ENCODE results near the gene SIL1.
"Not testable (repeated sequence)": the region's sequence is repeated elsewhere in the genome, so short reads cannot be mapped to it uniquely, and the experiment has no call there.

Gene SIL1

DNA sequence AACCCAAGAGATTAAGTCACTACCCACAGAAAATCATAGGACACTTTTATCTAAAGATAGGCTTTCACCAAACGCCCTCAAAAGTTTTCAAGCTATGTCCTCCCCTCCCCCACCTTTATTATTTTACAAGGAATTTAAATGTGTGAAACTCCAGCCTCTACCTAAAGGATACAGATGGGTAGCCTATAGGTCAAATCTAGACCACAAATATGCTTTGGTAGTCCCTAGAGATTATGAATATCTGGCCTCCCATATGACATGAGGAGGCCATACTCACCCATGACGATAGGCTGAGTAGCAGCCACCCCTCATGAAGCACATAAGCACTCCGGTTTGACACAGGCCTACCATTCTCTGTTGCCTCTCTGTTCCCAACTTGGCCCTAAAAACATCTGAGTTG, 11.9 kb downstream of the SIL1 start:
- H3K4me3 ChIP-seq (ENCODE audit: low read length) = no peak overlapping the region
- DNase-seq (ENCODE audit: low read depth, low spot score) = no peak
- WGBS (ENCODE audit: insufficient coverage, insufficient read length) = no CpG with 5 or more reads among the region's 3 CpGs
- no peaks in the 10 kb centered on the region for H3K9me3 ChIP-seq (ENCODE audit: control insufficient read depth, insufficient read depth, low read length)
- H3K27ac ChIP-seq (ENCODE audit: low read length) = no peak overlapping the region
- no peaks in the 10 kb centered on the region for H3K27me3 ChIP-seq (ENCODE audit: control insufficient read depth, insufficient read depth, low read length)
- H3K4me1 ChIP-seq (ENCODE audit: control insufficient read depth, insufficient read depth, low read length) = no peaks in the 10 kb centered on the region
- no peaks in the 10 kb centered on the region for H3K36me3 ChIP-seq (ENCODE audit: control insufficient read depth, insufficient read depth, low read length)

DNA sequence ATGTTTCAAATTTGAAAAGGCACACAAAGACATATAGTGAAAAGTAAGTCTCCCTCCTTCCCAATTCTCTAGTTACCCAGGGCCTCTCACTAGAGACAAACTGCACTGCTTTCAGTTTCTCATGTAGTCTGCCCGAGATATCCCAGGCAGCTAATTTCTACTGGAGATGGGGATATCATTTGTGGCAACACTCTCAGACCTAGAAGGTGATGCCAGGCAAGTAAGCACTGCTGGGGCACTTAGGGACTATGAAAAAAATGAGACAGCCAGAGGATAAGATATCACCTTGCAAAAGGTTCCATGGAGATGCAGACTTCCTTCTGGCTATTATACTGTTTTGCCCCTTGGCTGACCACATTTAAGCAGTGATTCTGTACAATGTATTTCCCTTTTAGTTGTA, 12.6 kb downstream of the SIL1 start:
- Histone ChIP-seq H3K4me3 (ENCODE audit: low read length) (no peak overlapping the region), H3K27me3 (ENCODE audit: control insufficient read depth, insufficient read depth, low read length) (no peaks in the 10 kb centered on the region), H3K4me1 (ENCODE audit: control insufficient read depth, insufficient read depth, low read length) (no peaks in the 10 kb centered on the region), H3K27ac (ENCODE audit: low read length) (no peak overlapping the region), H3K36me3 (ENCODE audit: control insufficient read depth, insufficient read depth, low read length) (no peaks in the 10 kb centered on the region), H3K9me3 (ENCODE audit: control insufficient read depth, insufficient read depth, low read length) (no peaks in the 10 kb centered on the region)
- DNase-seq (ENCODE audit: low read depth, low spot score) = no peak
- no CpG with 5 or more reads among the region's 1 CpG for WGBS (ENCODE audit: insufficient coverage, insufficient read length)

DNA sequence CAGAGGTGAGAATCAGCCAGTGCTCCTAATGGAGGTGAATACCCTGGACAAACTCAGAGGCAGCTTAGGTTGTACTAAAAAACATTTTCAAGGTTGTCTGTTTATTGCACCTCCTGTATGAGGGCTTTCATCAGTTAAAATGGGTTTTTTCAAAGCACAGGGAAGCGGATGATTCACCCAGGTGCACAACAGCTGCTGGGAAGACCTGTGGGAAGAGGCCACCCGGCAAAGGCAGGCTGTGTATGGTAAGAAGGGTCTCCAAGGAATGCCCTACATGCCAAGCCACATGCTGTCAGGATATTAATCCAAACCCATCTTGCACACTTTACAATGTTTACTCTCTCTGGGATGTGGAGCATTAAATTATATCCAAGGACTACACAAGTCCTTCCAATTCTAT, 14.7 kb downstream of the SIL1 start:
- WGBS (ENCODE audit: insufficient coverage, insufficient read length) = no CpG with 5 or more reads among the region's 2 CpGs
- 0 out of 2 replicates have a peak, but pooled peaks cover 1% of the 10 kb centered on the region for H3K4me1 ChIP-seq (ENCODE audit: control insufficient read depth, insufficient read depth, low read length)
- H3K27ac ChIP-seq (ENCODE audit: low read length) = no peak overlapping the region
- H3K9me3 ChIP-seq (ENCODE audit: control insufficient read depth, insufficient read depth, low read length) = no peaks in the 10 kb centered on the region
- H3K36me3 ChIP-seq (ENCODE audit: control insufficient read depth, insufficient read depth, low read length) = no peaks in the 10 kb centered on the region
- DNase-seq (ENCODE audit: low read depth, low spot score) = no peak
- no peaks in the 10 kb centered on the region for H3K27me3 ChIP-seq (ENCODE audit: control insufficient read depth, insufficient read depth, low read length)
- H3K4me3 ChIP-seq (ENCODE audit: low read length) = no peak overlapping the region

DNA sequence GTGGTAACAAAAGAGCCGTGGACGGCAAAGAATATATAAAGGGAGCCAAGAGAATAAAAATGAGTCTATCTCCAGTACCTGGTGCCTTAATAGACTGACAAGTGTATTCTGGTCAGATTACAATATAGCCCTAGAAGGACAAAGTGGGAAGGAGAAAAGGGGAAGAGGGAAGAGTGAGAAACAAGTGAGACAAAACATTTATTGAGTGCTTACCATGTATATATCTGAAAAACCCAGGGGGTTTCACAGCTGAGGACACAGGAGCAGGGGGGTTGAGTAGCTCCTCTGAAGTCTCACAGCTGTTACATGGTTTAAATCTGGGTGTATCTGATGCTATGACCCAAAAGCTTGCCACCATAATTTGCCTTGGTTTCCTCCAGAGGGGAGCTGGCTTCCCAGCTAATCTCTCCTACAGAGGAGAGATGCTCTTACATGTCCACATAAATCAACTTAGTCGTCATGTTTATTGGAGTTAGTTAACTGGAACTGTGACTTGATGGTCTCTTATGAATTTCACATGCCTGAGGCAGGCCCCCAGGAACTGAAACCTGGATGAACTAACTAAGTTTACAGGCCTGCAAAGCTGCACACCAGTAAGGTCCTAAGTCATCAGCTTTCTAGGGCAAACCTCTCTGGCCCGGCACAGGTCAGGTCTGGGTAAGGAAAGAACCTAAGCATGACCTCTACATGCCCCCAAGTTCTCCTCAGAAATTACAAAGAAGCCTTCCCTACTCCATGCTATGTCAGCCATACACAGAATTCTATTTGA, 15.5 kb downstream of the SIL1 start:
- H3K27me3 ChIP-seq (ENCODE audit: control insufficient read depth, insufficient read depth, low read length) = no peaks in the 10 kb centered on the region
- H3K4me1 ChIP-seq (ENCODE audit: control insufficient read depth, insufficient read depth, low read length) = 0 out of 2 replicates have a peak, but pooled peaks cover 1% of the 10 kb centered on the region
- no peaks in the 10 kb centered on the region for H3K9me3 ChIP-seq (ENCODE audit: control insufficient read depth, insufficient read depth, low read length)
- no peaks in the 10 kb centered on the region for H3K36me3 ChIP-seq (ENCODE audit: control insufficient read depth, insufficient read depth, low read length)
- no peak overlapping the region for H3K4me3 ChIP-seq (ENCODE audit: low read length)
- WGBS (ENCODE audit: insufficient coverage, insufficient read length) = no CpG with 5 or more reads among the region's 4 CpGs
- no peak overlapping the region for H3K27ac ChIP-seq (ENCODE audit: low read length)
- no peak for DNase-seq (ENCODE audit: low read depth, low spot score)

DNA sequence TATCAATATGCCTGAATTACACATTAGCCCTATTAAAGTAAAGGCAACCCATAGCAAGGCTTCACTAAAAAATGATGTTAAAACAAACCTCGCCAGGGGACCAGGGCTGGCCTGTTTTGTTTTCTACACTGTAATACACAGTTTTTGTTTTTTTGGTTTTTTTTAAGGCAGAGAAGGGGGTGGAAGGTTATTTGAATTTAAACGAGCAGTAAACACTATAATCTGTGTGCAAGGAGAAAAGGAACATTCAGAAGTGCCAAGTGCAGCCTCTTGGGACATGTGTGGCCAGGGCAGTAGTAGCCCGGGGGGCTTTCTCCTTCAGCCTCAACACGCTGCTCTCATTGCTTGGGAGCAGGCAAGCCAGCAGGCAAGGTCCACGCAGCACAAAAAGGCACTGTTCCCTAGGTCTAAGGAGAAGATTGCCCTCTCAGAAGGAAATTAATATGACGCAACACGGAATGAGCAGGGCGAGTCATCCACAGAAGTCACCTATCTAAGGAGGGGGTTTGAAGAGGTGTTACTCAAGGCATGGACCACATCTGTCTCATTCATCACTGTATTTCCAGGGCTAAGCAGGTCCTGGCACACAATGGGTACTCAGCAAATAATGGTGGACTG, 16.2 kb downstream of the SIL1 start:
- Histone ChIP-seq H3K4me1 (ENCODE audit: control insufficient read depth, insufficient read depth, low read length) (0 out of 2 replicates have a peak, but pooled peaks cover 1% of the 10 kb centered on the region), H3K27me3 (ENCODE audit: control insufficient read depth, insufficient read depth, low read length) (no peaks in the 10 kb centered on the region), H3K27ac (ENCODE audit: low read length) (no peak overlapping the region), H3K36me3 (ENCODE audit: control insufficient read depth, insufficient read depth, low read length) (no peaks in the 10 kb centered on the region), H3K4me3 (ENCODE audit: low read length) (no peak overlapping the region), H3K9me3 (ENCODE audit: control insufficient read depth, insufficient read depth, low read length) (no peaks in the 10 kb centered on the region)
- WGBS (ENCODE audit: insufficient coverage, insufficient read length) = no CpG with 5 or more reads among the region's 8 CpGs
- DNase-seq (ENCODE audit: low read depth, low spot score) = no peak

DNA sequence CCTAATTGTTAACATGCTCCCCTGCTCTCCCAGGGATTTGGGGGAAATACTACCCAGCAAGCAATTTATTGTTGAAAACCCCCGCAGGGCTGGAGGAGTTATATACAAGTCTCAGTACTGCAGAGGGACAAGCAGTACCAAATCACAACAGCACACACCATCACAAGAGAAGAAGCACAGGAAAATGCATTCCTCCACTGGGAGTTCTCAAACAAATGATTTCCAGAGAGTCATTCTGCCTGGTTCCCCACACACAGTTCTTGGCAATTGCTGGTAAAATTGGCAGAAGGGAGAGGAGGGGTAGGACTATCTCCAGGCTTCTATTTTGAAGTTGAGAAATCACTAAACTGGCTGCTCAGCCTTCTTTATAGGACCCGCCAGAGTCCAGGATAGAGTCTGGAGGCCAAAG, 16.8 kb downstream of the SIL1 start:
- H3K4me3 ChIP-seq (ENCODE audit: low read length) = no peak overlapping the region
- H3K27ac ChIP-seq (ENCODE audit: low read length) = no peak overlapping the region
- H3K9me3 ChIP-seq (ENCODE audit: control insufficient read depth, insufficient read depth, low read length) = no peaks in the 10 kb centered on the region
- H3K27me3 ChIP-seq (ENCODE audit: control insufficient read depth, insufficient read depth, low read length) = no peaks in the 10 kb centered on the region
- DNase-seq (ENCODE audit: low read depth, low spot score) = no peak
- 0 out of 2 replicates have a peak, but pooled peaks cover 1% of the 10 kb centered on the region for H3K4me1 ChIP-seq (ENCODE audit: control insufficient read depth, insufficient read depth, low read length)
- H3K36me3 ChIP-seq (ENCODE audit: control insufficient read depth, insufficient read depth, low read length) = no peaks in the 10 kb centered on the region
- WGBS (ENCODE audit: insufficient coverage, insufficient read length) = no CpG with 5 or more reads among the region's 2 CpGs

DNA sequence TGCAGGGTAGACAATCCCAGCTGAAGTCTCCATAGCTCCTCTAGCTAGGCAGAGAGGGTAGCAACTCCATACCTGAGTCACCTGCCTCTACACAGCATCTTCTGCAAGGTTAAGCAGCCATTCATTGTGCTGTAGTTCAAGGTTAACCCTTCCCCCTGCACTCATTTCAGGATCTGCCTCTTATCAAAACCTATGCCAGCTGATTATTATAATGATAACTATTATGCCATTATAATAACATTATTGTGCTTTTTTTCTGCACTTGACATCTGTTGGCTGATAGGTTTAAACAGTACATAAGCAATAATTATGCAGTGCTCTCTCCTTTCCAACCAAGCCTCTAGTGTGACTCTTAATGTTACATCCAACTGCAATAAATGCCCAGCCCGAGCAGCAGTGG, 17.3 kb downstream of the SIL1 start:
- Histone ChIP-seq H3K36me3 (ENCODE audit: control insufficient read depth, insufficient read depth, low read length) (no peaks in the 10 kb centered on the region), H3K9me3 (ENCODE audit: control insufficient read depth, insufficient read depth, low read length) (no peaks in the 10 kb centered on the region), H3K27me3 (ENCODE audit: control insufficient read depth, insufficient read depth, low read length) (no peaks in the 10 kb centered on the region), H3K4me3 (ENCODE audit: low read length) (no peak overlapping the region), H3K27ac (ENCODE audit: low read length) (no peak overlapping the region), H3K4me1 (ENCODE audit: control insufficient read depth, insufficient read depth, low read length) (0 out of 2 replicates have a peak, but pooled peaks cover 1% of the 10 kb centered on the region)
- no peak for DNase-seq (ENCODE audit: low read depth, low spot score)
- no CpG with 5 or more reads among the region's 1 CpG for WGBS (ENCODE audit: insufficient coverage, insufficient read length)

DNA sequence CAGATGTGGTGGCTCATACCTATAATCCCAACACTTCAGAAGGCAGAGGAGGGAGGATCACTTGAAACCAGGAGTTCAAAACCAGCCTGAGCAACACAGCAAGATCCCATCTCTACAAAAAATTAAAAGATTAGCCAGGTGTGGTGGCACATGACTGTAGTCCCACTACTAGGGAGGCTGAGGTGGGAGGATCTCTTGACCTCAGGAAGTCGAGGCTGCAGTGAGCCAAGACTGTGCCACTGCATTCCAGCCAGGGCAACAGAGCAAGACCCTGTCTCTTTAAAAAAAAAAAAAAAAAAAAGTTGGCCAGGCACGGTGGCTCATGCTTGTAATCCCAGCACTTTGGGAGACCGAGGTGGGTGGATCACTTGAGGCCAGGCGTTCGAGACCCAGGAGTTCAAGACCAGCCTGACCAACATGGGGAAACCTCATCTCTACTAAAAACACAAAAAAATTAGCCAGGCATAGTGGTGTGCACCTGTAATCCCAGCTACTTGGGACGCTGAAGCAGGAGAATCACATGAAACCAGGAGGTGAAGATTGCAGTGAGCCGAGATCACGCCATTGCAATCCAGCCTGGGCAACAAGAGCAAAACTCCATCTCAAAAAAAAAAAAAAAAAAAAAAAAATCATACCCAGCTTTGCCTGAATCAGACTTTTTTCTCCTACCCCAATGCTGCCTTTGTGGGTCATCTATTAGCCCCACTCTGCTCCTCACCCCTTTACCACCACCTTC, 18.2 kb downstream of the SIL1 start:
- H3K4me1 ChIP-seq (ENCODE audit: control insufficient read depth, insufficient read depth, low read length) = not testable (repeated sequence)

DNA sequence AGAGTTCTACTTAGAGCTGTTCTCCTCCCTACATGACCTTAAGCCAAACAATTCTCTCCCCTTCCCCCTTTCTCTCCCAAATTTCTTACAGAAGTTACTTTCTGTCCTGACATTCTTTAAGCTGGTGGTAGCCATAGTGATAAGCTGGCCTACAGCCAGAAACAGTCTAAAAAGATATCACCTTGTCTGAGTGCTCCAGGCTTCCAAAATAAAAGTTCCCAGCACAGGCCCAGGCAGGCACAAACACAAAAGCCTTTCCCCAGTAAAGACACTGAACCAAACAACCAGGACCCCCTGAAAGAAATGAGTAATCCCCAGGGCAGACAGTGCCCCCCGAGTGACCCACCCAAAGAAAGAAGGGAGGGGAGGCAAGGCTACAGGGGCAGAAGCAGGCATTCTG, 19.2 kb downstream of the SIL1 start:
- 0 out of 2 replicates have a peak, but pooled peaks cover 1% of the 10 kb centered on the region for H3K4me1 ChIP-seq (ENCODE audit: control insufficient read depth, insufficient read depth, low read length)
- no peak for DNase-seq (ENCODE audit: low read depth, low spot score)
- WGBS (ENCODE audit: insufficient coverage, insufficient read length) = no CpG with 5 or more reads among the region's 1 CpG
- H3K36me3 ChIP-seq (ENCODE audit: control insufficient read depth, insufficient read depth, low read length) = no peaks in the 10 kb centered on the region
- H3K27ac ChIP-seq (ENCODE audit: low read length) = no peak overlapping the region
- no peaks in the 10 kb centered on the region for H3K9me3 ChIP-seq (ENCODE audit: control insufficient read depth, insufficient read depth, low read length)
- no peak overlapping the region for H3K4me3 ChIP-seq (ENCODE audit: low read length)
- H3K27me3 ChIP-seq (ENCODE audit: control insufficient read depth, insufficient read depth, low read length) = no peaks in the 10 kb centered on the region

More for the DNA sequence above, 18.2 kb downstream of the SIL1 start:
- H3K36me3 ChIP-seq (ENCODE audit: control insufficient read depth, insufficient read depth, low read length); H3K27me3 ChIP-seq (ENCODE audit: control insufficient read depth, insufficient read depth, low read length); DNase-seq (ENCODE audit: low read depth, low spot score); H3K27ac ChIP-seq (ENCODE audit: low read length); H3K9me3 ChIP-seq (ENCODE audit: control insufficient read depth, insufficient read depth, low read length); H3K4me3 ChIP-seq (ENCODE audit: low read length): not testable (repeated sequence)
- no CpG with 5 or more reads among the region's 8 CpGs for WGBS (ENCODE audit: insufficient coverage, insufficient read length)

DNA sequence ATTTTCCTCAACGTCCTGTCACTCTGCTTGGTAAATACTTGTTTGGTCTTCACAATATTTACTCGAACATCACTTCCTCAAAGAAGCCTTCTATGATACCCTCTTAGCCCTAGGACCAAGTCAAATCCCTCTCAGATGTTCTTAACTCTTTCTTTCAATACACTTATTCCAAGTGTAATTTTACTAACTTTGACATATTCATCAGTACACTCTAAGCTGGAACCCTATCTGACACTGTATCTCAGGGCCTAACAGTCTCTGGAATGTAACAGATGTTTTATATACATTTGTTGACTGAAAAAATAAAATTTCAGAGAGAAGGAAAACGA, 19.6 kb downstream of the SIL1 start:
- no peak for DNase-seq (ENCODE audit: low read depth, low spot score)
- H3K27ac ChIP-seq (ENCODE audit: low read length) = no peak overlapping the region

More for the DNA sequence above, 19.6 kb downstream of the SIL1 start:
- no peaks in the 10 kb centered on the region for H3K9me3 ChIP-seq (ENCODE audit: control insufficient read depth, insufficient read depth, low read length)
- H3K4me3 ChIP-seq (ENCODE audit: low read length) = no peak overlapping the region
- no peaks in the 10 kb centered on the region for H3K27me3 ChIP-seq (ENCODE audit: control insufficient read depth, insufficient read depth, low read length)
- 0 out of 2 replicates have a peak, but pooled peaks cover 1% of the 10 kb centered on the region for H3K4me1 ChIP-seq (ENCODE audit: control insufficient read depth, insufficient read depth, low read length)
- H3K36me3 ChIP-seq (ENCODE audit: control insufficient read depth, insufficient read depth, low read length) = no peaks in the 10 kb centered on the region
- WGBS (ENCODE audit: insufficient coverage, insufficient read length) = no CpG with 5 or more reads among the region's 3 CpGs
